Neural progenitor cell (in vitro differentiated cells): ENCODE data around the gene S100A7A. TPM values are rescaled to one million over a fixed set of nuclear protein-coding genes. Genes with fewer than 3 reads are reported as not detected.

Source experiments
- DNase-seq: peaks from one replicate; pipeline ENCODE4 v3.0.0-alpha.2; 2016; ENCODE audit warnings: low spot score
- H2AFZ ChIP-seq: fragments of 200-600 bp; sonication (generic); replicated peaks from 2 replicates; pipeline ENCODE4 v1.6.1; 2016; ENCODE audit warnings: antibody characterized with exemption
- H3F3A ChIP-seq: fragments of 200-600 bp; sonication (generic); 2 replicates; pipeline ENCODE4 v1.6.1; 2016; ENCODE audit warnings: antibody characterized with exemption, low read depth
- H3K27ac ChIP-seq: fragments of 200-600 bp; sonication (generic); 2 replicates; pipeline ENCODE4 v1.5.1; 2016; ENCODE audit warnings: mild to moderate bottlenecking
- H3K27me3 ChIP-seq: fragments of 200-600 bp; sonication (generic); 2 replicates; pipeline ENCODE4 v1.6.1; 2016; ENCODE audit warnings: mild to moderate bottlenecking, moderate library complexity
- H3K36me3 ChIP-seq: fragments of 200-600 bp; sonication (generic); 2 replicates; pipeline ENCODE4 v1.5.1; 2016
- H3K4me1 ChIP-seq: fragments of 200-600 bp; sonication (generic); 2 replicates; pipeline ENCODE4 v1.6.1; 2016; ENCODE audit warnings: mixed run types
- H3K4me2 ChIP-seq: fragments of 200-600 bp; sonication (generic); 2 replicates; pipeline ENCODE4 v1.6.1; 2016
- H3K4me3 ChIP-seq: fragments of 200-600 bp; sonication (generic); 2 replicates; pipeline ENCODE4 v1.5.1; 2016
- H3K79me2 ChIP-seq: fragments of 200-600 bp; sonication (generic); 2 replicates; pipeline ENCODE4 v1.6.1; 2016; ENCODE audit warnings: low read depth
- H3K9ac ChIP-seq: fragments of 200-600 bp; sonication (generic); 2 replicates; pipeline ENCODE4 v1.6.1; 2016
- H3K9me3 ChIP-seq: fragments of 200-600 bp; sonication (generic); 2 replicates; pipeline ENCODE4 v1.5.1; 2016; ENCODE audit warnings: low read depth
- H4K20me1 ChIP-seq: fragments of 200-600 bp; sonication (generic); 2 replicates; pipeline ENCODE4 v1.6.1; 2016; ENCODE audit warnings: low read depth
- H3K27ac Mint-ChIP-seq: 3 replicates; pipeline ENCODE4 v1.8.0; 2021; ENCODE audit warnings: mixed read lengths
- H3K27me3 Mint-ChIP-seq: 2 replicates; pipeline ENCODE4 v1.8.0; 2022; ENCODE audit warnings: low read depth, mild to moderate bottlenecking, inconsistent platforms, moderate library complexity, mixed read lengths; ENCODE audit not compliant: insufficient read depth
- H3K36me3 Mint-ChIP-seq: 3 replicates; pipeline ENCODE4 v1.8.0; 2021; ENCODE audit warnings: mixed read lengths
- H3K4me1 Mint-ChIP-seq: 3 replicates; pipeline ENCODE4 v1.8.0; 2021; ENCODE audit warnings: mixed read lengths
- H3K4me3 Mint-ChIP-seq: 3 replicates; pipeline ENCODE4 v1.8.0; 2021; ENCODE audit warnings: mild to moderate bottlenecking, moderate library complexity, mixed read lengths
- H3K9me3 Mint-ChIP-seq: 3 replicates; pipeline ENCODE4 v1.8.0; 2020; ENCODE audit warnings: mixed read lengths
- CTCF ChIP-seq: fragments of 200-600 bp; sonication (generic); IDR thresholded peaks from 2 replicates; pipeline ENCODE4 v1.5.1; 2017; ENCODE audit warnings: antibody characterized with exemption, mild to moderate bottlenecking
- EZH2 ChIP-seq: fragments of 200-600 bp; sonication (generic); IDR thresholded peaks from 2 replicates; pipeline ENCODE4 v1.6.1; 2017; ENCODE audit warnings: antibody characterized with exemption, mild to moderate bottlenecking, moderate library complexity
- EZH2phosphoT487 ChIP-seq: fragments of 200-600 bp; sonication (generic); IDR thresholded peaks from 2 replicates; pipeline ENCODE4 v1.6.1; 2017; ENCODE audit warnings: antibody characterized with exemption
- total RNA-seq: library from RNA; depleted of rRNA; stranded (reverse); fragments of >200 nt; gene quantifications from 2 replicates; pipeline ENCODE4 v1.2.3, GENCODE V29; 2015; ENCODE audit warnings: low replicate concordance

Gene S100A7A
- total RNA-seq, 1 donor from 2014 or later: not detected

DNA sequence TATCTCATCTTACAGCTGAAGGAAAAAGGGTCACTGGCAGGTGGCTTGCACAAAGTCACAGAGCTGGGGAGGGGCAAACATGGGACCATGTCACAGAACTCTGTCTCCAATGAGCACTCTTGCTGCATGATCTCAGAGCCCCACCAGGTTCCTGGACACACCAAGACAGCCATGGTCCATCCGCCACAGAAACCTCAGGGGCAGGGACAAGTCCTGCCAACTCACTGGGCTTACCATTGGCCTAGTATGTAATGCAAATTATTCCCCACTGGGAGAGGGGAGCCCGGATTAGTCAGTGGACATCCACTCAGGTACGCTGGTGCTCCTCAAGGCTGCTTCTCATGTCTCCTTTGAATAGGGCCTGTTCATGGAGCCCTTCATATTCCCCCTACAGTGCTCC, 14.2 kb downstream of the S100A7A start:
- Histone ChIP-seq H3K4me3 (no peak overlapping the region), H3K9me3 (no peaks in the 10 kb centered on the region), H3K4me2 (no peak overlapping the region), H3K27me3 (no peaks in the 10 kb centered on the region), H3K4me1 (no peaks in the 10 kb centered on the region), H4K20me1 (no peaks in the 10 kb centered on the region), H3F3A (no peaks in the 10 kb centered on the region), H2AFZ (no peak overlapping the region), H3K36me3 (no peaks in the 10 kb centered on the region), H3K27ac (no peak overlapping the region), H3K79me2 (no peaks in the 10 kb centered on the region), H3K9ac (no peak overlapping the region)
- TF ChIP-seq CTCF (no peak), EZH2phosphoT487 (no peak), EZH2 (no peak)
- no peaks in the 10 kb centered on the region for H3K4me1 Mint-ChIP-seq
- H3K4me3 Mint-ChIP-seq: no peak overlapping the region
- H3K27me3 Mint-ChIP-seq: peaks cover 6% of the 10 kb centered on the region
- H3K36me3 Mint-ChIP-seq: no peaks in the 10 kb centered on the region
- DNase-seq: no peak
- no peaks in the 10 kb centered on the region for H3K9me3 Mint-ChIP-seq
- no peak overlapping the region for H3K27ac Mint-ChIP-seq

DNA sequence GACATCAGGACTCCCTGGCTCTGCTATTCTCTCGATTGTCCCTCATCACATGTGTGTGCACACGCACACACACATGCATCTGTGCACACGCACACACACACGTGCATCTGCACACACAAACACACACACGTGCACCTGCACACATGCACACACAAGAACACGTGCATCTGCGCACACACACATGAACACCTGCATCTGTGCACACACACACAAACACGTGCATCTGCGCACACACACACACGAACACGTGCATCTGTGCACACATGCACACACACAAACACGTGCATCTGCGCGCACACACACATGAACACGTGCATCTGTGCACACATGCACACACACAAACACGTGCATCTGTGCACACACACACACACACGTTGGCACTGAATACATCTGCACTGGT, 14.7 kb downstream of the S100A7A start:
- no peaks in the 10 kb centered on the region for H3K36me3 ChIP-seq
- H3K9me3 ChIP-seq: no peaks in the 10 kb centered on the region
- no peak overlapping the region for H3K4me3 Mint-ChIP-seq
- H3K79me2 ChIP-seq: no peaks in the 10 kb centered on the region
- H3K9me3 Mint-ChIP-seq: no peaks in the 10 kb centered on the region
- peaks cover 5% of the 10 kb centered on the region for H3K27me3 Mint-ChIP-seq
- no peak overlapping the region for H3K27ac ChIP-seq
- no peak for DNase-seq
- H3K27me3 ChIP-seq: no peaks in the 10 kb centered on the region
- no peaks in the 10 kb centered on the region for H4K20me1 ChIP-seq
- no peaks in the 10 kb centered on the region for H3K4me1 ChIP-seq
- no peaks in the 10 kb centered on the region for H3F3A ChIP-seq
- no peak overlapping the region for H3K4me3 ChIP-seq
- no peak overlapping the region for H3K9ac ChIP-seq
- no peaks in the 10 kb centered on the region for H3K36me3 Mint-ChIP-seq
- no peak for TF ChIP-seq EZH2phosphoT487
- TF ChIP-seq CTCF: no peak
- TF ChIP-seq EZH2: no peak
- no peak overlapping the region for H2AFZ ChIP-seq
- no peaks in the 10 kb centered on the region for H3K4me1 Mint-ChIP-seq
- no peak overlapping the region for H3K27ac Mint-ChIP-seq
- no peak overlapping the region for H3K4me2 ChIP-seq

DNA sequence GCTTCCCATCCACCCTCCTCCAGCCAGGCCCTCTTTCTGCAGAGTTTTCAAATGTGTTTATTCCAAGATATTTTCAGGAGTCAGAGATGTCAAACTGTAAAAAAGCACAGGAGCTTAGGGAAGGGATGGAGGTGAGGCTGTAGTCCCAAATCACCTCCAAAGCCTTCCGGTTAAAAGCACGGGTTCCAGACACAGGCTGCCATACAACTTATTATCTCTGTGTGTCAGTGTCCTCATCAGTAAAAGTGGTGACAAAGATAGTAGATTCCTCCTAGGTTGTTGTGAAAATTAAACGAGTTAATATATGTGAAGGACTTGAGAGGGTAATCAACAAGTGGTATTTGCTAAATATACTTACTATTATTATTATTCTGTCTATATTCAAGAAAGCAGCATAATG, 15.1 kb downstream of the S100A7A start:
- Histone ChIP-seq H3K36me3 (no peaks in the 10 kb centered on the region), H4K20me1 (no peaks in the 10 kb centered on the region), H2AFZ (no peak overlapping the region), H3K9me3 (no peaks in the 10 kb centered on the region), H3K79me2 (no peaks in the 10 kb centered on the region), H3F3A (no peaks in the 10 kb centered on the region), H3K4me3 (no peak overlapping the region), H3K4me2 (no peak overlapping the region), H3K27ac (no peak overlapping the region), H3K27me3 (no peaks in the 10 kb centered on the region), H3K4me1 (no peaks in the 10 kb centered on the region), H3K9ac (no peak overlapping the region)
- no peak overlapping the region for H3K4me3 Mint-ChIP-seq
- H3K27me3 Mint-ChIP-seq: peaks cover 4% of the 10 kb centered on the region
- DNase-seq: no peak
- TF ChIP-seq CTCF (no peak), EZH2phosphoT487 (no peak), EZH2 (no peak)
- no peaks in the 10 kb centered on the region for H3K36me3 Mint-ChIP-seq
- H3K9me3 Mint-ChIP-seq: no peaks in the 10 kb centered on the region
- no peaks in the 10 kb centered on the region for H3K4me1 Mint-ChIP-seq
- H3K27ac Mint-ChIP-seq: no peak overlapping the region

GRCh38 chr1:153431928-153432327, 15.6 kb downstream of the S100A7A start:
- no peaks in the 10 kb centered on the region for H3F3A ChIP-seq
- Mint-ChIP-seq H3K9me3 (no peaks in the 10 kb centered on the region), H3K4me3 (no peak overlapping the region), H3K27ac (no peak overlapping the region), H3K36me3 (no peaks in the 10 kb centered on the region), H3K27me3 (peaks cover 4% of the 10 kb centered on the region), H3K4me1 (no peaks in the 10 kb centered on the region)
- no peaks in the 10 kb centered on the region for H3K36me3 ChIP-seq
- H3K27me3 ChIP-seq: no peaks in the 10 kb centered on the region
- no peaks in the 10 kb centered on the region for H3K9me3 ChIP-seq
- no peak overlapping the region for H3K4me2 ChIP-seq
- no peak overlapping the region for H3K27ac ChIP-seq
- no peaks in the 10 kb centered on the region for H3K79me2 ChIP-seq
- no peaks in the 10 kb centered on the region for H3K4me1 ChIP-seq
- no peaks in the 10 kb centered on the region for H4K20me1 ChIP-seq
- no peak for TF ChIP-seq EZH2phosphoT487
- TF ChIP-seq CTCF: no peak
- TF ChIP-seq EZH2: no peak
- no peak overlapping the region for H3K9ac ChIP-seq
- no peak overlapping the region for H3K4me3 ChIP-seq
- DNase-seq: no peak
- no peak overlapping the region for H2AFZ ChIP-seq
